Activated naive CD4-positive, alpha-beta T cell treated with anti-CD3 and anti-CD28 coated beads, Interleukin-2, amount 50 U/mL, for 24 hours (primary cell): ENCODE data around the gene OR51A2.
"Not testable (repeated sequence)": the region's sequence is repeated elsewhere in the genome, so short reads cannot be mapped to it uniquely, and the experiment has no call there.

Experiments used
- H3K27ac Mint-ChIP-seq: one replicate; pipeline ENCODE4 v1.8.0; 2021; ENCODE audit warnings: mild to moderate bottlenecking, mixed read lengths
- H3K27me3 Mint-ChIP-seq: one replicate; pipeline ENCODE4 v1.8.0; 2021; ENCODE audit warnings: mixed read lengths
- H3K36me3 Mint-ChIP-seq: one replicate; pipeline ENCODE4 v1.8.0; 2021; ENCODE audit warnings: mixed read lengths
- H3K4me1 Mint-ChIP-seq: one replicate; pipeline ENCODE4 v1.8.0; 2021; ENCODE audit warnings: mixed read lengths
- H3K4me3 Mint-ChIP-seq: one replicate; pipeline ENCODE4 v1.8.0; 2021; ENCODE audit warnings: mild to moderate bottlenecking, mixed read lengths
- H3K9me3 Mint-ChIP-seq: one replicate; pipeline ENCODE4 v1.8.0; 2021; ENCODE audit warnings: mixed read lengths

OR51A2 gene

GRCh38 chr11:4955613-4956012 lies at the start of gene OR51A2:
Gene OR51A2, minus strand, starts transcription at chr11:4955713. Its CDS starts 0 bp downstream, at chr11:4955713.
- not testable (repeated sequence) for H3K4me1 Mint-ChIP-seq

GRCh38 chr11:5004424-5005274 lies 49.1 kb upstream of the OR51A2 start:
- Mint-ChIP-seq H3K27ac (no peak overlapping the region), H3K4me3 (no peak overlapping the region), H3K4me1 (no peaks in the 10 kb centered on the region), H3K36me3 (no peaks in the 10 kb centered on the region), H3K27me3 (peaks cover 1% of the 10 kb centered on the region), H3K9me3 (no peaks in the 10 kb centered on the region)

More at GRCh38 chr11:4955613-4956012, at the start of gene OR51A2:
- H3K36me3 Mint-ChIP-seq, H3K4me3 Mint-ChIP-seq, H3K9me3 Mint-ChIP-seq, H3K27me3 Mint-ChIP-seq, H3K27ac Mint-ChIP-seq: not testable (repeated sequence)

- H3K36me3 Mint-ChIP-seq, result no peaks in the 10 kb centered on the region
- no peak within 1 kb of the TSS for H3K4me3 Mint-ChIP-seq
- no peaks in the 10 kb centered on the region for H3K4me1 Mint-ChIP-seq
- H3K27ac Mint-ChIP-seq, result no peak within 1 kb of the TSS
- no peaks in the 10 kb centered on the region for H3K9me3 Mint-ChIP-seq
- peaks cover 3% of the 10 kb centered on the region for H3K27me3 Mint-ChIP-seq
These were observed 39.0 kb upstream of the OR51A2 start, which contains the start of gene OR51L1 for GRCh38 chr11:4994551-4994950. Gene OR51L1, plus strand, starts transcription at chr11:4994851. Its CDS starts 4,132 bp downstream, at chr11:4998983.

GRCh38 chr11:4991060-4991459 lies 35.5 kb upstream of the OR51A2 start:
- Mint-ChIP-seq H3K27ac (no peak overlapping the region), H3K4me3 (no peak overlapping the region), H3K27me3 (peaks cover 5% of the 10 kb centered on the region), H3K36me3 (no peaks in the 10 kb centered on the region), H3K4me1 (no peaks in the 10 kb centered on the region), H3K9me3 (no peaks in the 10 kb centered on the region)

- H3K27me3 Mint-ChIP-seq, result no peaks in the 10 kb centered on the region
- no peaks in the 10 kb centered on the region for H3K36me3 Mint-ChIP-seq
- no peak overlapping the region for H3K27ac Mint-ChIP-seq
- no peaks in the 10 kb centered on the region for H3K9me3 Mint-ChIP-seq
- no peak overlapping the region for H3K4me3 Mint-ChIP-seq
- no peaks in the 10 kb centered on the region for H3K4me1 Mint-ChIP-seq
These were observed 28.3 kb upstream of the OR51A2 start for GRCh38 chr11:4983841-4984240.

- H3K27me3 Mint-ChIP-seq, result no peaks in the 10 kb centered on the region
- H3K36me3 Mint-ChIP-seq, result no peaks in the 10 kb centered on the region
- H3K4me1 Mint-ChIP-seq, result no peaks in the 10 kb centered on the region
- H3K4me3 Mint-ChIP-seq, result no peak overlapping the region
- no peaks in the 10 kb centered on the region for H3K9me3 Mint-ChIP-seq
- no peak overlapping the region for H3K27ac Mint-ChIP-seq
These were observed 27.2 kb upstream of the OR51A2 start for GRCh38 chr11:4982678-4983077.

- no peaks in the 10 kb centered on the region for H3K36me3 Mint-ChIP-seq
- H3K4me3 Mint-ChIP-seq, result no peak overlapping the region
- H3K27me3 Mint-ChIP-seq, result no peaks in the 10 kb centered on the region
- H3K9me3 Mint-ChIP-seq, result no peaks in the 10 kb centered on the region
- no peaks in the 10 kb centered on the region for H3K4me1 Mint-ChIP-seq
- no peak overlapping the region for H3K27ac Mint-ChIP-seq
These were observed 23.5 kb upstream of the OR51A2 start for GRCh38 chr11:4979036-4979435.

- Mint-ChIP-seq H3K27ac (no peak overlapping the region), H3K27me3 (no peaks in the 10 kb centered on the region), H3K9me3 (no peaks in the 10 kb centered on the region), H3K36me3 (no peaks in the 10 kb centered on the region), H3K4me1 (no peaks in the 10 kb centered on the region), H3K4me3 (no peak overlapping the region)
These were observed 19.9 kb upstream of the OR51A2 start for GRCh38 chr11:4975436-4975835.

GRCh38 chr11:4962816-4963215 lies 7.3 kb upstream of the OR51A2 start:
- H3K9me3 Mint-ChIP-seq, result no peaks in the 10 kb centered on the region
- no peaks in the 10 kb centered on the region for H3K36me3 Mint-ChIP-seq
- no peak overlapping the region for H3K4me3 Mint-ChIP-seq
- H3K4me1 Mint-ChIP-seq, result no peaks in the 10 kb centered on the region
- no peak overlapping the region for H3K27ac Mint-ChIP-seq
- H3K27me3 Mint-ChIP-seq, result no peaks in the 10 kb centered on the region

- Mint-ChIP-seq H3K4me3 (no peak overlapping the region), H3K9me3 (no peaks in the 10 kb centered on the region), H3K36me3 (no peaks in the 10 kb centered on the region), H3K4me1 (no peaks in the 10 kb centered on the region), H3K27ac (no peak overlapping the region), H3K27me3 (no peaks in the 10 kb centered on the region)
These were observed 5.4 kb upstream of the OR51A2 start for GRCh38 chr11:4960877-4961276.

GRCh38 chr11:4957396-4957795 lies 1.9 kb upstream of the OR51A2 start:
- Mint-ChIP-seq H3K4me3 (no peak overlapping the region), H3K9me3 (no peaks in the 10 kb centered on the region), H3K36me3 (no peaks in the 10 kb centered on the region), H3K4me1 (no peaks in the 10 kb centered on the region), H3K27me3 (no peaks in the 10 kb centered on the region), H3K27ac (no peak overlapping the region)

GRCh38 chr11:4947505-4947904 lies 8.0 kb downstream of the OR51A2 start, which contains the start of gene OR51A4:
Gene OR51A4, minus strand, starts transcription at chr11:4947605. Its CDS starts 505 bp downstream, at chr11:4947100.
- Mint-ChIP-seq H3K27ac (no peak within 1 kb of the TSS), H3K27me3 (no peaks in the 10 kb centered on the region), H3K36me3 (no peaks in the 10 kb centered on the region), H3K4me1 (no peaks in the 10 kb centered on the region), H3K9me3 (no peaks in the 10 kb centered on the region), H3K4me3 (no peak within 1 kb of the TSS)

GRCh38 chr11:4936745-4937144 lies 18.8 kb downstream of the OR51A2 start:
- Mint-ChIP-seq H3K36me3 (no peaks in the 10 kb centered on the region), H3K9me3 (no peaks in the 10 kb centered on the region), H3K27ac (no peak overlapping the region), H3K4me3 (no peak overlapping the region), H3K27me3 (peaks cover 3% of the 10 kb centered on the region), H3K4me1 (no peaks in the 10 kb centered on the region)

GRCh38 chr11:4932751-4933150 lies 22.8 kb downstream of the OR51A2 start:
- H3K36me3 Mint-ChIP-seq, result no peaks in the 10 kb centered on the region
- H3K4me3 Mint-ChIP-seq, result no peak overlapping the region
- no peaks in the 10 kb centered on the region for H3K27me3 Mint-ChIP-seq
- no peak overlapping the region for H3K27ac Mint-ChIP-seq
- H3K9me3 Mint-ChIP-seq, result no peaks in the 10 kb centered on the region
- H3K4me1 Mint-ChIP-seq, result no peaks in the 10 kb centered on the region

- Mint-ChIP-seq H3K4me1 (no peaks in the 10 kb centered on the region), H3K9me3 (no peaks in the 10 kb centered on the region), H3K27me3 (peaks cover 3% of the 10 kb centered on the region), H3K27ac (no peak overlapping the region), H3K4me3 (no peak overlapping the region), H3K36me3 (no peaks in the 10 kb centered on the region)
These were observed 28.9 kb downstream of the OR51A2 start for GRCh38 chr11:4926608-4927007.

GRCh38 chr11:4924239-4924638 lies 31.3 kb downstream of the OR51A2 start, which contains the start of gene OR51G1:
Gene OR51G1, minus strand, starts transcription at chr11:4924339. Its CDS starts 0 bp downstream, at chr11:4924339.
- Mint-ChIP-seq H3K27me3 (peaks cover 3% of the 10 kb centered on the region), H3K4me3 (no peak within 1 kb of the TSS), H3K36me3 (no peaks in the 10 kb centered on the region), H3K27ac (no peak within 1 kb of the TSS), H3K4me1 (no peaks in the 10 kb centered on the region), H3K9me3 (no peaks in the 10 kb centered on the region)
